Pancreas (tissue), 10 donors: ENCODE results near the gene SLC66A3. TPM values are rescaled to one million over a fixed set of nuclear protein-coding genes. Genes with fewer than 3 reads are reported as not detected.

Source experiments
- ATAC-seq, 4 donors: fragments of 200-7000 bp; cut with Tn5 transposase; one replicate each; pipeline versions ENCODE4 v1.8.0 to v1.9.1; 2020; ENCODE audit warnings: mild to moderate bottlenecking in 4 of 4, moderate library complexity in 4 of 4
- DNase-seq, 6 donors: peaks; one replicate each; pipeline ENCODE4 v3.0.0-alpha.2; 2020
- FAIRE-seq: peaks from 2 replicates; lab custom pipeline; 2012; peaks lifted over from hg19 to GRCh38; lab: Jason Lieb, UNC
- H3K27ac ChIP-seq, 4 donors: fragments of 200-600 bp; sonication (generic); 1 replicate in 3 of 4; 2 replicates in 1 of 4; pipeline versions ENCODE4 v1.5.0 to v1.8.0; 2020
- H3K27me3 ChIP-seq, 4 donors: fragments of 200-600 bp; one replicate each; pipeline ENCODE4 v1.8.0; 2021
- H3K36me3 ChIP-seq, 3 donors: fragments of 200-600 bp; sonication (generic) in 1 of 3; one replicate each; pipeline versions ENCODE4 v1.5.0 to v1.8.0; 2020 to 2021
- H3K4me1 ChIP-seq, 3 donors: fragments of 200-600 bp; one replicate each; pipeline ENCODE4 v1.8.0; 2021
- H3K4me3 ChIP-seq, 4 donors: fragments of 200-600 bp; sonication (generic) in 2 of 4; one replicate each; pipeline versions ENCODE4 v1.5.0 to v1.8.0; 2020 to 2021
- H3K9me3 ChIP-seq, 4 donors: fragments of 200-600 bp; one replicate each; pipeline ENCODE4 v1.8.0; 2021
- WGBS, 2 donors: extraction: QIAGEN DNeasy Blood & Tissue Kit; methylation state at CpG; one replicate each; pipeline ENCODE4 v1.1.7; 2013; 5-methylcytosine and 5-hydroxymethylcytosine counted together
- intact Hi-C, 3 donors: fragments of 100-400 bp; cut with DNase I; formaldehyde crosslinking; loops; one replicate each; pipeline versions ENCODE4 v1.11.1 to v1.14.2; 2022
- polyA plus RNA-seq, 2 donors: library from polyadenylated mRNA; stranded (reverse); fragments of 200-250 nt; gene quantifications; one replicate each; pipeline ENCODE4 v1.2.3, GENCODE V29; 2013
- total RNA-seq, 6 donors: library from RNA; stranded (reverse); fragmentation: NEBNext Ultra II Directional in 4 of 6; extraction: Animal tissue kit (Norgen Biotek cat#: 25700) in 4 of 6; gene quantifications; one replicate each; pipeline versions ENCODE4 v1.2.1 to v1.2.4, GENCODE V29; 2021 to 2023
- TF ChIP-seq, protein P1 (sequence below), 4 donors: fragments of 200-600 bp; sonication (generic) in 3 of 4; IDR thresholded peaks; one replicate each; pipeline versions ENCODE4 v1.5.0 to v1.8.0; 2021; ENCODE audit warnings: antibody characterized with exemption in 4 of 4
- donor health status: healthy with polysubstance abuse.
- donor health status: DM: no; HTN: no; CAD: no; lungs with moderate emphysema.
- donor health status: DM: no; HTN: no; CAD: no.
- donor health status: control.
- donor health status: control.
- donor health status: Bipolar disorder and iron deficiency.
- donor health status: DM: yes; HTN: yes; CAD: no.
- donor health status: DM: no; HTN: no; CAD: no.
- donor health status: DM: no; HTN: no; CAD: no.
- donor health status: DM: yes; HTN: yes; CAD: no.

SLC66A3 gene
- total and polyA plus RNA-seq, 8 donors: 11.1 to 26.5 (median 18.3) TPM

DNA sequence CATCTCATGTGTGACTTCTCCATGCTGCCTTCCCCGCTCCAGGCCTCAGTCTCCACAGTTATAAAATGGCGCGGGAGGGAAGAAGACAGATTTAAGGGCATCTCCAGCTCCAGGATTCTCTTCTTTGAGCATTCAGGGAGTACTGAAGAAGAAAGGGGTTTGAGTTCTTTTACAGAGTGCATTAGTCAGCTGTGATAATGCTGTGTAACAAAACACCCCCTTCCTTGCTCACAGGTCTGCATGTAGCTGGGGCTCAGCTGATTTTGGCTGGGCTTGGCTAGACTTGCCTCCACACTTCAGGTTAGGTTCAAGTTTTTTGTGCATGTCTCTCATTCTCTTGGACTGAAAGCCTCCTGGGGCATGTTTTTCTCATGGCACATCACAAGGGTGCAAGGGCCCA is 8.0 kb upstream of the SLC66A3 start:
- Histone ChIP-seq H3K36me3 (no peaks in the 10 kb centered on the region), H3K27ac (no peak overlapping the region), H3K4me1 (peaks cover 0 to 10% (median 4%) of the 10 kb centered on the region in 3 donors), H3K27me3 (no peaks in the 10 kb centered on the region), H3K9me3 (no peaks in the 10 kb centered on the region), H3K4me3 (no peak overlapping the region)
- intact Hi-C loops: loop anchor here in 1 of 3 donors (10.0 kb wide), 1 partner anchor 438 kb away; no protein-coding TSS in a partner anchor
- TF ChIP-seq, protein P1, sequence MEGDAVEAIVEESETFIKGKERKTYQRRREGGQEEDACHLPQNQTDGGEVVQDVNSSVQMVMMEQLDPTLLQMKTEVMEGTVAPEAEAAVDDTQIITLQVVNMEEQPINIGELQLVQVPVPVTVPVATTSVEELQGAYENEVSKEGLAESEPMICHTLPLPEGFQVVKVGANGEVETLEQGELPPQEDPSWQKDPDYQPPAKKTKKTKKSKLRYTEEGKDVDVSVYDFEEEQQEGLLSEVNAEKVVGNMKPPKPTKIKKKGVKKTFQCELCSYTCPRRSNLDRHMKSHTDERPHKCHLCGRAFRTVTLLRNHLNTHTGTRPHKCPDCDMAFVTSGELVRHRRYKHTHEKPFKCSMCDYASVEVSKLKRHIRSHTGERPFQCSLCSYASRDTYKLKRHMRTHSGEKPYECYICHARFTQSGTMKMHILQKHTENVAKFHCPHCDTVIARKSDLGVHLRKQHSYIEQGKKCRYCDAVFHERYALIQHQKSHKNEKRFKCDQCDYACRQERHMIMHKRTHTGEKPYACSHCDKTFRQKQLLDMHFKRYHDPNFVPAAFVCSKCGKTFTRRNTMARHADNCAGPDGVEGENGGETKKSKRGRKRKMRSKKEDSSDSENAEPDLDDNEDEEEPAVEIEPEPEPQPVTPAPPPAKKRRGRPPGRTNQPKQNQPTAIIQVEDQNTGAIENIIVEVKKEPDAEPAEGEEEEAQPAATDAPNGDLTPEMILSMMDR (IDR thresholded peaks at IDR 0.05): no peak
- no peak for DNase-seq
- no peak for FAIRE-seq
- 35 to 47% methylated on average over 2 to 3 of the region's 3 CpGs for WGBS, 2 donors
- no peak for ATAC-seq

DNA sequence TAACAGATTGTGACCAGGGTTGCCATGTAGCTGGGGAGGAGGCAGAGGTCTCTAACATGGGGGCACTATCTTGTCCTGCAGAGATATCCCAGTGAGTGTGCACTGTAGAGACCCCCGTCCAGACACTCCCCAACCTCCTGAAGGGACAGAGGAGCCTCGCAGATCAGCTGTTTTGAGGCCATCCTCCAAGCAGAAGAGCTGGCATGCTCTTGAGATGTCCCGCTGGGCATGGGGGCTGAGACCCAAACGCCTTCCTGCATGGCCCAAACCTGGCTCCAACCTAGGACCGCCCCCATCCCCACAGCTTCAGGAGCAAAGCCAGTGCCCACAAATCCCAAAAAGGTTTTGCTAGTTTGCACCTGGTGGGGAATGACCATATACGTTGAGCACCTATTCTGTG is 2.7 kb upstream of the SLC66A3 start:
- WGBS, 2 donors: 85 to 87% methylated on average over 6 of the region's 6 CpGs

GRCh38 chr2:11154016-11154922 is 998 bp upstream of the SLC66A3 start:
- Histone ChIP-seq H3K27ac (peak overlapping the region; percentile 89 to 96 (median 92)), H3K36me3 (no peaks in the 10 kb centered on the region), H3K27me3 (no peaks in the 10 kb centered on the region), H3K9me3 (no peaks in the 10 kb centered on the region), H3K4me3 (peak overlapping the region; percentile 8 to 49 (median 29)), H3K4me1 (peaks cover 4 to 33% (median 14%) of the 10 kb centered on the region in 3 donors)
- no peak for FAIRE-seq
- intact Hi-C loops: no loop called here
- TF ChIP-seq, protein P1 (IDR thresholded peaks at IDR 0.05): no peak
- peak in 2 of 6 donors; percentile 33 to 43 for DNase-seq
- 62% methylated on average over 35 of the region's 35 CpGs for WGBS, 2 donors
- ATAC-seq: peak; percentile 1 to 11 (median 8)

More for the DNA sequence above, 2.7 kb upstream of the SLC66A3 start:
- no peaks in the 10 kb centered on the region for H3K9me3 ChIP-seq
- TF ChIP-seq, protein P1 (IDR thresholded peaks at IDR 0.05): no peak
- H3K4me3 ChIP-seq: no peak overlapping the region
- H3K27me3 ChIP-seq: no peaks in the 10 kb centered on the region
- DNase-seq (peak in 1 of 6 donors; percentile 44), ATAC-seq (no peak), FAIRE-seq (no peak)
- H3K4me1 ChIP-seq: peaks cover 4 to 29% (median 12%) of the 10 kb centered on the region in 3 donors
- H3K36me3 ChIP-seq: no peaks in the 10 kb centered on the region
- intact Hi-C loops: no loop called here
- H3K27ac ChIP-seq: no peak overlapping the region

DNA sequence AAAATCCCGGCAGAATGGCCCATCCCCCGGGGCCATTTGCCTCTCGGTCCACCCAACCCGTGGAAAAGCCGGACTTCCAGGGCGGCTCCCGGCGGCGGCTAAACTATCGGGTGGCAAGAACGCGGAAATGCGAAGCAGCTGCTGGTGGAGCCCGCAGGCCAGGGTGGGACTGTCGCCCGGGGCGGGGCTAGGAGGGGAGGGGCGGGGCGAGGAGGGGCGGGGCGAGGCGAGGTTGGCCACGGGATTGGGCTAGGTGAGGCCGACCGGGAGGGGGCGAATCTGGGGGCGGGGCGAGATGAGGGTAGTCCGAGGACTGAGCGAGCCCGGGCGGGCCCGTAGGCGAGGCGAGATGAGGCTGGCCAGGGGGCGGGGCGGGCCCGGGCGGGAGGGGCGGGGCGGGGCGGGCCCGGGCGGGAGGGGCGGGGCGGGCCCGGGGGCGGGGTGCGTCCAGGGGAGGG is 315 bp upstream of the SLC66A3 start:
- peak overlapping the region; percentile 8 to 77 (median 46) for H3K4me3 ChIP-seq
- intact Hi-C loops: no loop called here

More for the DNA sequence above, 315 bp upstream of the SLC66A3 start:
- FAIRE-seq: no peak
- peak; percentile 97 to 100 (median 99) for DNase-seq
- TF ChIP-seq, protein P1 (IDR thresholded peaks at IDR 0.05): no peak
- Histone ChIP-seq H3K9me3 (no peaks in the 10 kb centered on the region), H3K36me3 (no peaks in the 10 kb centered on the region), H3K27me3 (no peaks in the 10 kb centered on the region), H3K27ac (peak overlapping the region; percentile 89 to 96 (median 92)), H3K4me1 (peaks cover 4 to 27% (median 14%) of the 10 kb centered on the region in 3 donors)
- WGBS, 2 donors: 0 to 1% methylated on average over 13 to 45 of the region's 49 CpGs
- ATAC-seq: peak; percentile 81 to 90 (median 85)
